ENCODE measurements around the gene SYCE3.

GRCh38 chr22:50597097-50597496 lies 34.4 kb upstream of the SYCE3 start:
- TF ChIP-seq EZH2phosphoT487 (IDR thresholded peaks at IDR 0.05; ENCODE audit: borderline replicate concordance) (no peak), CTCF (conservative IDR thresholded peaks at IDR 0.05; ENCODE audit: low read length) (no peak)

All from Loucy (cell line).